HS-5 (cell line): ENCODE measurements around the gene ATM.
A peak's percentile ranks its signal among the peaks of the same experiment; 100 is the strongest.
"Not testable (repeated sequence)": the region's sequence is repeated elsewhere in the genome, so short reads cannot be mapped to it uniquely, and the experiment has no call there.

ENCODE experiments used
- DNase-seq: peaks from one replicate; pipeline ENCODE4 v3.0.0-alpha.2; 2012; ENCODE audit warnings: low read depth

Gene ATM

DNA sequence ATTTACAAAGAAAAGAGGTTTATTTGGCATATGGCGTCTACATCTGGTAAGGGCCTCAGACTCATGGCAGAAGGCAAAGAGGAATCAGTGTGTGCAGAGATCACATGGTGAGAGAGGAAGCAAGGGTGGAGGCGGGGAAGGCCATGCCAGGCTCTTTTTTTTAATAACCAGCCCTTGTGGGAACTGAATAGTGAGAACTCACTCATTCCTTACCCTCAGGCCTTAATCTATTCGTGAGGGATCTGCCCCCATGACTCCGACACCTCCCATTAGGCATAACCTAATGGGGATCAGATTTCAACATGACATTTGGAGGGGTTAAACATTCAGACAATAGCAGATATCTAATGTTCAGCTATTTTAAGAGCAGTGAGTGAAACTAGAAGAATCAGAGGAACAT is 55.7 kb downstream of the ATM start:
- DNase-seq, result no peak

- DNase-seq, result no peak
Observed at GRCh38 chr11:108278954-108279353, 56.1 kb downstream of the ATM start.

- DNase-seq, result no peak
Observed at GRCh38 chr11:108286370-108286769, 63.5 kb downstream of the ATM start.

DNA sequence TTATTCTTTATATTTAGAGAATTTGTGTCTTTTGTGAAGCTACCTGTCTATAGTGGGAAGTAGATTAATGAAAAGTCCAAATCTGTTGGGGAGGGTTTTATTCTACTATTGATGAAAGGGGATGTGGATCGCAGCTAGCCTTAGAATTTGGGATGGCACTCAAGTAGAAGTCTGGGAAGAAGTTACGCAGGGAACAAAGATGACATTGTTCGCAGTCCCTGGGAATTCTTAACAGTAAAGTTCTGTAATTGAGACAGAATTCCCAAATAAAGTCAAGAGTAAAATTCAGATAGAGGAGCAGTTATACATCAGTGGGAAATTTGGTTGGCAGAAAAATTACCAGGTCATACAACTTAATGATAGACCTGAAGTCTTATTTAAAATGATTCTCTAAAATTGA is 64.1 kb downstream of the ATM start:
- DNase-seq, result no peak

GRCh38 chr11:108289066-108289465 is 66.2 kb downstream of the ATM start:
- DNase-seq, result not testable (repeated sequence)

DNA sequence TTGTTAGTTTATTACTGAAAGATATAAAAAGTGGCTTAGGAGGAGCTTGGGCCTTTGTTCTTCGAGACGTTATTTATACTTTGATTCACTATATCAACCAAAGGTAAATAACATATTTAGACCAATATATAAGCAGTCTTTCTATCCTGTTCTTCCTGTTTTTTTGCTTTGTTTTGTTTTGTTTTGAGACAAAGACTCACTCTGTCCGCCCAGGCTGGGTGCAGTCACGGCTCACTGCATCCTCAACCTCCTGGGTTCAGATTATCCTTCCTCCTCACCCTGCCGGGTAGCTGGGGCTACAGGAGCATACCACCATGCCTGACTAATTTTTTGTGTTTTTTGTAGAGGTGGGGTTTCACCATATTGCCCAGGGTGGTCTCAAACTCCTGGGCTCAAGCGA is 66.8 kb downstream of the ATM start:
- no peak for DNase-seq

- no peak for DNase-seq
Observed at GRCh38 chr11:108293229-108293628, 70.4 kb downstream of the ATM start.

DNA sequence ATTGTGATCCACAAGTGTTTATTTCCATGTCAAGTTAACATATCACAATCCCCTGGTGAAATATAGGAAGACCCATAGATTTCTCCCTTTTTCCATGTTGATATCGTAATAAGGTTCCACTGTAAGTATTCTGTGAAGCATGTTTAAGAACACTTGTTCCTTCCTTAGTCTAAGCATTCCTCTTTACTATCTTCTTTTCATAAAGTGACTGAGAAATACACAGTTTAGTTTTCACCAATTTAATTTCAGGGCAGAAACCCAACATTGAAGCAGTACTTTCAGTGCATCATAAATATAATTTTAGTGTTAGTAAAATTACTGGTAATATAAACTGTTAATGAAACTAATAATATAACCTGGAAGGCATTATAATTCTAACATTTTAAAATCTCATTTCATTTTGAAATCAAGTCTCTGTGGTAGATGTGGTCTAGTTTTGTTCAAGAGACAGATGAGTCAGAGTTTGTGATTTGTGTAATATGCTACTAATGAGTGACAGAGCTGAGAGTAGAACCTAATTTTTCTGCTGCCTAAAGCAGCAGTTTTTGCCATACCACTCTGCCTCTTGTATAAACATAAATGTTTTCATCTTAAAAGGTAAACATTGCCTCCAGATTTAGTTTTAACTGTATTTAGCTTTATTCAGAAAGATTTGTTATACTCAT is 79.4 kb downstream of the ATM start:
- DNase-seq, result no peak

GRCh38 chr11:108307751-108308150 is 84.9 kb downstream of the ATM start:
- DNase-seq, result no peak

- no peak for DNase-seq
Observed at GRCh38 chr11:108313444-108313843, 90.6 kb downstream of the ATM start.

GRCh38 chr11:108316061-108316460 is 93.2 kb downstream of the ATM start:
- DNase-seq, result no peak

DNA sequence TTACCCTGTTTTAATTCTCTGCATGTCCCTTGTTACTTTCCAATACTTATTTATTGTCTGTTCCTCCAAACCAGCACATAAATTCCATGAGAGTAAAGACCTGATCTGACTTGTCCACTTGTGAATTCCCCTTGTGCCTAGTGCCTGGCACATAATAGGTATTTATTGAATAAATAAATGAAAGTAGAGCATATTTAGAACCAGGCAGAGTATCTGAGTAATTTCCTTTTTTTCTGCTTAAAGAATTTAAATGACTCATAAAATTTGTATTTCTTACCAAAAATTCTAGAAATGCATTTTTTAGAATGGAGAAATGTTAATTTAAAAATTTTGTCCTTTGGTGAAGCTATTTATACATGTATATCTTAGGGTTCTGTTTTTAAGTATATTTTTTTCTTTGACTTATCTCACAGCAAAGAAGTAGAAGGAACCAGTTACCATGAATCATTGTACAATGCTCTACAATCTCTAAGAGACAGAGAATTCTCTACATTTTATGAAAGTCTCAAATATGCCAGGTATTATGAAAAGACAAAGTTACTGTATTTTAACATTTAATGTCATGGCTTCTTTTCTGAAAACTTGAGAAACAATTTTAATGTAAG is 96.8 kb downstream of the ATM start:
- DNase-seq, result peak; percentile 9

GRCh38 chr11:108322666-108323065 is 99.8 kb downstream of the ATM start:
- DNase-seq, result no peak

- peak; percentile 23 for DNase-seq
Observed at GRCh38 chr11:108324587-108324986, 101.7 kb downstream of the ATM start.

GRCh38 chr11:108333403-108333899 is 110.6 kb downstream of the ATM start:
- no peak for DNase-seq

DNA sequence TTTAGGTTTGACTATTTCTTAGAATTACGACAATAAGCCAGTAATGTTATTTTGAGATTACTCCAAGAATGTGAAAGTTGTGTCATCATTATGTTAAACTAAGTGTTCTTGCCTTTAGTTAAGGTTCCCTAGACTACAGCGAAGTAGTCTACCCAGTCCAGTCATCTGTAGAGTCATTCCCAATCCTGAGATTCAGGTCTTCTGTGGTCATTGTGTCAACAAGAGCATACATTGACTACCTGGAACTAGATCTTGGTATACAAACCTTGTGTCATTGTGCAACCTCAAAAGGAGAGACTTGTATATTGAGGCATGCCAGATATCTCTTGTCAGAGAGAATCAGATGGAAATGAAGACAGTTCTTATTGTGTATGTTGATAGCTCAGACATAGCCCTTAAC is 115.9 kb downstream of the ATM start:
- no peak for DNase-seq

DNA sequence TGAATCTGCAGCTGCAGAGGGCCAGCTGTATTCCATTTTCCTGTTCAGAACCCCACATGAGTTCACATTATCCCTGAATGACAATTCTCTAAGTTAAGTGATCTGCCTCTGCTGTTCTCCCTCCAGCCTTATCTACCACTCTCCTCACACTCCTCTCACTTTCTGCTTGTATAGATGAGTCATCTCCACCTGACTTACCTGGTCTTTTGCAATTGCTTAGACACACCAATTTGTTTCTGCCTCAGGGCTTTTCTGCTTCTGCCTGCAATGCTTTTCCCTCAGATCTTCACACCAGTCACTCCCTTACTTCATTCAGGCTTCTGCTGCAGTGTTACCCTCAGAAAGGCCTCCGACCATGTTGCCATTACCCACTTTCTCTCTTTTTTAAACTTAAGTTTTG is 118.1 kb downstream of the ATM start:
- DNase-seq, result no peak

DNA sequence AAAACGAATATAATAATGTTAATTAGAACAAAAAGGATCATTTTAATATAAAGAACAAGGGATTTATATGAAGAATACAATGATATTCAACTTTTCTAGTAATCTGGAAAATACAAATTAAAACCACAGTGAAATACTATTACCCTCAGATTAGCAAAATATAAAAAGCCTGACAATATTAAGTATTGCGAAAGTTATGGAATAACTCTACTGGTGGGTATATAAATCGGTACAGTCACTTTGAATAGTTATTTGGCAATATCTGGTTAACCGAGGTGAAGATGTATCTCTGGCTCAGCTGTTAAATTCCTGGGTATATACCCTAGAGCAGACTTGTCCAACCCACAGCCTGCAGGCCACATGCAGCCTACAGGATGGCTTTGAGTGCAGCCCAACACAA is 118.8 kb downstream of the ATM start:
- no peak for DNase-seq

DNA sequence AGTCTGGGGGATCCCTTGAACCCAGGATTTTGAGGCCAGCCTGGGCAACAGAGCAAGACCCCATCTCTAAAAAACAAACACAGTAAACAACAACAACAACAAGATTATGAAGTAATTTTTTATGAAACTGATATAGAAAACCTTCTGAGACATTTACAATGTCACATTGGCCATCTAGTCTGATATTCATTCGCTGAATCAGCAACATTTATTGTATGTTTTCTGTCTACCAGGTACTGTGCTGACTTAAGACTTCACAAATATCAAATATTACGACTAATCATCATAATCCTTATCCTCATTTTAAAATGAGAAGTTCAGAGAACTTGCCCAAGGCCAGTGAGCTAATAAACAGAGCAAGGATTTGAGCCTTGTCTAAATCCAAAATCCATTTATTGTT is 120.8 kb downstream of the ATM start:
- DNase-seq, result no peak

- DNase-seq, result no peak
Observed at GRCh38 chr11:108345767-108346166, 122.9 kb downstream of the ATM start.

- no peak for DNase-seq
Observed at GRCh38 chr11:108346451-108346850, 123.6 kb downstream of the ATM start.

DNA sequence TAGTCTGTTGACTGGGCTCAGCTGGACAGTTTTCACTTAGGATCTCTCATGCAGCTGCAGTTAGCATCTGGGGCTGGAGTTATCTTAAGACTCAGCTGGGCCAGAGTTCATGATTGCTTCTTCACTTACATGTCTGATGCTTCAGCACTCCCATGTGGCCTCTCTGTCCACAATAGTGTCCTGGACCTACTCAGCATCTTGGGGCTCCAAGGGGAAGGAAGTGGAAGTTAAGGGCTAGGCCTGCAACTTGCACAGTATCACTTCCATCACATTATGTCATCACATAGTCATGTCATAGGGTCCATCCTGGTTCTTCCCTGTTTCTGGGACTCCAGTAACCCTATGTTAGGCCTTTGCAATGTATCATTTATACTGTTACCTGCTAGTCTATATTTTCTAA is 128.6 kb downstream of the ATM start:
- DNase-seq, result no peak

- no peak for DNase-seq
Observed at GRCh38 chr11:108364159-108364558, 141.3 kb downstream of the ATM start.

GRCh38 chr11:108368134-108368533 is 145.3 kb downstream of the ATM start:
- DNase-seq, result no peak
